GM21717 (cell line): Measurements from ENCODE around the gene RBM15B.
"Not testable (repeated sequence)": the region's sequence is repeated elsewhere in the genome, so short reads cannot be mapped to it uniquely, and the experiment has no call there.

ENCODE experiments used
- ATAC-seq: cut with Tn5 transposase; IDR thresholded peaks from one replicate; pipeline ENCODE4 v1.9.1; 2021; ENCODE audit warnings: mild to moderate bottlenecking, moderate library complexity; ENCODE audit not compliant: unreplicated experiment

The RBM15B gene, protein sequence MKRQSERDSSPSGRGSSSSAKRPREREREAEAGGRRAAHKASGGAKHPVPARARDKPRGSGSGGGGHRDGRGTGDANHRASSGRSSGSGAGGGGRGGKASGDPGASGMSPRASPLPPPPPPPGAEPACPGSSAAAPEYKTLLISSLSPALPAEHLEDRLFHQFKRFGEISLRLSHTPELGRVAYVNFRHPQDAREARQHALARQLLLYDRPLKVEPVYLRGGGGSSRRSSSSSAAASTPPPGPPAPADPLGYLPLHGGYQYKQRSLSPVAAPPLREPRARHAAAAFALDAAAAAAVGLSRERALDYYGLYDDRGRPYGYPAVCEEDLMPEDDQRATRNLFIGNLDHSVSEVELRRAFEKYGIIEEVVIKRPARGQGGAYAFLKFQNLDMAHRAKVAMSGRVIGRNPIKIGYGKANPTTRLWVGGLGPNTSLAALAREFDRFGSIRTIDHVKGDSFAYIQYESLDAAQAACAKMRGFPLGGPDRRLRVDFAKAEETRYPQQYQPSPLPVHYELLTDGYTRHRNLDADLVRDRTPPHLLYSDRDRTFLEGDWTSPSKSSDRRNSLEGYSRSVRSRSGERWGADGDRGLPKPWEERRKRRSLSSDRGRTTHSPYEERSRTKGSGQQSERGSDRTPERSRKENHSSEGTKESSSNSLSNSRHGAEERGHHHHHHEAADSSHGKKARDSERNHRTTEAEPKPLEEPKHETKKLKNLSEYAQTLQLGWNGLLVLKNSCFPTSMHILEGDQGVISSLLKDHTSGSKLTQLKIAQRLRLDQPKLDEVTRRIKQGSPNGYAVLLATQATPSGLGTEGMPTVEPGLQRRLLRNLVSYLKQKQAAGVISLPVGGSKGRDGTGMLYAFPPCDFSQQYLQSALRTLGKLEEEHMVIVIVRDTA

DNA sequence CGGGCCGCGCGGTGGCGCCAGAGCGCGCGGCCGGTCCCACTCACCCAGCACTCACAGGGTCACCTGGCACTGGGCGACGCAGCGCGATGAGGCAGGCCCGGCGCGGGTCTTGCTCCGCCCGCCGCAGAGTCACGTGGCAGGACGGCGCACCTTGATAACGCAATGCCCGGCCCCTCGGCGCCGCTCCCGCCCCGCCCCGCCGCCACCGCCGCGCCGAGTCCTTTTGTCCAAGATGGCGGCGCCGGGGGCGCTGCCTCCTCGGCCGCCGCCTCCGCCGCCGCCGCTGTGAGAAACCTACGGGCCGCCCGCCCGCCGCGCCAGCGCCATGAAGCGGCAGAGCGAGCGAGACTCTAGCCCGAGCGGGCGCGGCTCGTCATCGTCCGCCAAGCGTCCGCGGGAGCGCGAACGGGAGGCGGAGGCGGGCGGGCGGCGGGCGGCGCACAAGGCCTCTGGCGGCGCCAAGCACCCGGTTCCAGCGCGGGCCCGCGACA, at the start of gene RBM15B:
Gene RBM15B (plus strand): TSS at position 211 of the 491 bp plus-strand sequence. CDS start 115 bp downstream, at position 326.
- ATAC-seq: peak; percentile 86

DNA sequence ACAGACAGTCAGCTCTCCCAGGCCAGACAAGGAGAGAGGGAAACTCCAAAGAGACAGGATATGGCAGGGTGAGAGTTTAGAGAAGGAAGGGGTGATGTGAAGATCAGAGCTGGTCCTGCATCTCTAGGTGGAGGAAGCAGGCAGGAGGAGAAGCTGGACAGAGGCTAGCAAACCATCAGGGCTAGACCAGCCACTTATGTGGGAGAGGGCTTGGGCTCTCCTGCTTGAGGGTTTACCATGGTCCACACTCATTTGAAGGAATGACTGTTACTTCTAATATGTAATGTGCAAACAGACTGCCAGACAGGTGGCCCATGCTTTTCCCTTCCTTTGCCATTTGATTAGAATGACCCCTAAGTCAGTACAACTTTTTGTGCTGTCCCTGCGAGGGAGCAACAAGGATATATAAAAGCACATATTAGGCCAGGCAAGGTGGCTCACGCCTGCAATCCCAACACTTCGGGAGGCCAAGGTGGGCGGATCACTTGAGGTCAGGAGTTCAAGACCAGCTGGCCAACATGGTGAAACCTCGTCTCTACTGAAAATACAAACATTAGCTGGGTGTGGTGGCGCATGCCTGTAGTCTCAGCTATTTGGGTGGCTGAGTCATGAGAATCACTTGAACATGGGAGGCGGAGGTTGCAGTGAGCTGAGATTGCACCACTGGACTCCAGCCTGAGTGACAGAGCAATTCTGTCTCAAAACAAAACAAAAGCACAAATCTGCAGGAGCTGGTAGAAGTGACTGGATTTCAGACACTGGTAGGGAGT, 47.0 kb upstream of the RBM15B start:
- no peak for ATAC-seq

GRCh38 chr3:51350751-51351150, 40.3 kb upstream of the RBM15B start:
- no peak for ATAC-seq

DNA sequence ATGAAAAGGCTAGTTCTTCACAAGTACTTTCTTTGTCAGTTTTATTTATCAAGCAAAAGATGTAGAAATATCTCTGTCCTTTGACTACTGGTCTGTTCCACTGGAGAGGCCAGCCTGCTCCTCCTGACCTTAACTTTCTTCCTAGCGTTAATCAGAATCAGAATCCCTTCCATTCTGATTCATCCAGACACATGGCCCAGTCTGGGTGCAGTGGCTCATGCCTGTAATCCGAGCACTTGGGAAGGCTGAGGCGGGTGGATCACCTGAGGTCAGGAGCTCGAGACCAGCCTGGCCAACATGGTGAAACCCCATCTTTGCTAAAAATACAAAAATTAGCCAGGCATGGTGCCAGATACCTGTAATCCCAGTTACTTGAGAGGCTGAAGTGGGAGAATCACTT, 38.0 kb upstream of the RBM15B start:
- ATAC-seq: no peak

DNA sequence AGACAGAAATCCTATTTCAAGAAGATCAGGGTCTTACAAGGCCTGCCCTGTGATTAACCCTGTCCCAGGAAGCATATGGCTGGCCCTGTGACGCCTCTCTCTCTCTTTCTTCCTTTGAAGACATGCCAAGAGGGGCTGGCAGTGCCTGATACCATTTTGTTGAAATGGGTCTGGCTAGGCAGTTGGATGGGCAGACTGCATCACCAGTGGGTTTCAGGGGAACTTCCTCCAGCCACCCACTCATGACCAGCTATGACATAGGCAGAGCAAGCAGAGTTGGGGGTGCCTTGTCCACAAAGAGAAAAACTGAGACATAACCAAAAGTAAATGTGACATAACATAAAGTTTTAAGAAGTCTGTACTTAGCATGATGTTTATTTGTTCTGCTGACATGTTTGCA, 37.4 kb upstream of the RBM15B start:
- ATAC-seq: no peak

DNA sequence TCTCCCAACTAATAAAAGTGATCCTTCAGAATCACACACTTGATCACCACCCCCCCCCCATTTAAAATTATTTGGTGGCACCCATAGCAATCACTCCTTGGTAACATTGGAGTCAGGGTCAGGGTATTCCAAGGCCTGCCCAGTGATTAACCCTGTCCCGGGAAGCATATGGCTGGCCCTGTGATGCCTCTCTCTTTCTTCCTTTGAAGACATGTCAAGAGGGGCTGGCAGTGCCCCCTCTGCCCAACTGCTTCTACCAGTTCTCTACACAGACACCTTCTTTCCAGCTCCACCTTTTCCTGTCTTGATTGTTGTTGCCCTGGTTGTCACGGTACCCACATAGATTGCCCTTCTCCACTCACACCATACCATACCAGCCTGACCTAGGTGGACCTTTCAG, 36.9 kb upstream of the RBM15B start:
- ATAC-seq: no peak

GRCh38 chr3:51354731-51355615, 36.1 kb upstream of the RBM15B start:
- no peak for ATAC-seq

DNA sequence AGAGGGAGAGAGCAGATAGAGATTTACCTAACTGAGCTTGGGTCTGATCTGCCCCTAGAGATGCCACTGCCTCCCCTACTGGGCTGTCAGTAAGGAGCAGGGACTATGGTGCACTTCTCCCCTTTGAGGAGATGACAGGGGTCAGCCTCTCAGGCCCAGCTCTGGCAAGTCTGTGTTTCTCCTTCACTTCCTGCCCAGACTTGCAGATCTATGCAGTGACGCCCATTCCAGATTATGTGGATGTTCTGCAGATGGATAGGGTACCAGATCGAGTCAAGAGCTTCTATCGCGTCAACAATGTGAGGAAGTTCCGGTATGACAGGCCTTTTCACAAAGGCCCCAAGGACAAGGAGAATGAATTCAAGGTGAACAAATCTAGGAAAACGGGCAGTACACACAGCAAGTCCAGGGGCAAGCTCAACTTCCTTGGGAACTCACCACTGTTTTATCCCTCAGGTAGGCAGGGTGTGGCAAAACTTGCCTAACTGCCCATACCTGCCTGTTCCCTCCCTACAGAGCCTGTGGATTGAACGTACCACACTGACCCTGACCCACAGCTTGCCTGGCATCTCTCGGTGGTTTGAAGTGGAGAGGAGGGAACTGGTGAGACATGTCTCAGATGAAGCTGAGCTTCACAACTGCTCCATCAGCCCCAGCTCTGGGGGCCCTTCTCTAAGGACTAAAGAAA, 35.0 kb upstream of the RBM15B start:
- no peak for ATAC-seq

DNA sequence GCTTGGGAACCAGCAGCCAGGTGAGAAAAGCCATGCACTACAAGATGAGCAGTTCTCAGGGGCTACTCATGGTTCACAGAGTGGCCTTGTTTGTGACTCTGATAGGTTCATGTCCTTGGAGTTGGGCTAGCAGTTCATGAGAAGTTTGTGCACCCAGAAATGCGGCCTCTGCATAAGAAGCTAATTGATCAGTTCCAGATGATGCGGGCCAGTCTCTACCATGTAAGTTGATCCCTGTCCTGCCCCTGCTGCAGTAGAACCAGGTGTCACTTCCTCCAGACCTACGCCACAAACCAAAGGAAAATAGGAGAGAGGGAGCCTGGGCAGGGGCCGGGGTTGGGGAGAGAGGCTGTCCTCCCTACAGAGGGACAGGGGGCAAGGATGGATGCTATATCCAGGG, 33.2 kb upstream of the RBM15B start:
- ATAC-seq: no peak

- ATAC-seq: no peak
Measured at GRCh38 chr3:51358981-51359380, 32.1 kb upstream of the RBM15B start.

DNA sequence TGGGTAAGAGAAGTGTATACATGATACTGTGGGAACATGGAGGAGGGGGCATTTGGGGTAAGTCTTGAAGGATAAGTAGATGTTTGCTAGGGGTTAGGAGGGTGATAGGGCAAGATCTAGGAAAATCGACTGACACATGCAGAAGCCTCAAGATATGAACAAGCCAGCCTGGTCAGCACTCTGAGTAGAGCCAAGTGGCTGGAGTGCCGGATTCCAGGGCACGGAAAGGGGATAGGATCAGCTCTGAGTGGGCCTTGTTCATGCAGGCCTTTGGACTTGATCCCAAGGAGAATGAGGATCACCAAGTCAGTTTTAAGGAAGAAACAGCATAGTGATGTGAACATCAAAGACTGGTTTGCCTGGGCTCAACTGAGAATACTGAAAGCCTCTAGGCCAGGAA, 30.3 kb upstream of the RBM15B start:
- ATAC-seq: no peak

DNA sequence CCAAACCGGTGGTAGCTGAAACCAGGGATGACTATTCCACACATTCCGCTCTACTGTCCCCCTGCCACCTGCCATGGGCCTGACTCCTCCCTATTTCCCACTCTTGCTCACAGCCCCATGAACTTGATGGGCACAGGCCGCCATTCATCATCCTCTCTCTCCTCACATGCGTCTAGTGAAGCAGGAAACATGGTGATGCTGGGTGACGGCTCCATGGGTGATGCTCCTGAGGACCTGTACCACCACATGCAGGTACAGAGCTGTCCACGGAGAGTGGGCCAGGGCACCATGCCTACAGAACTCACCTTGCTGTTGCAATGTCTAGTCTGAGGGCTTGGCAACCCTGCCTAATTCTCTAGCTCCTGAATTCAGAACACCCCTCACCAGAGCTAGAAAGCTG, 29.3 kb upstream of the RBM15B start:
- ATAC-seq: no peak

- ATAC-seq: no peak
Measured at GRCh38 chr3:51362476-51362875, 28.6 kb upstream of the RBM15B start.

DNA sequence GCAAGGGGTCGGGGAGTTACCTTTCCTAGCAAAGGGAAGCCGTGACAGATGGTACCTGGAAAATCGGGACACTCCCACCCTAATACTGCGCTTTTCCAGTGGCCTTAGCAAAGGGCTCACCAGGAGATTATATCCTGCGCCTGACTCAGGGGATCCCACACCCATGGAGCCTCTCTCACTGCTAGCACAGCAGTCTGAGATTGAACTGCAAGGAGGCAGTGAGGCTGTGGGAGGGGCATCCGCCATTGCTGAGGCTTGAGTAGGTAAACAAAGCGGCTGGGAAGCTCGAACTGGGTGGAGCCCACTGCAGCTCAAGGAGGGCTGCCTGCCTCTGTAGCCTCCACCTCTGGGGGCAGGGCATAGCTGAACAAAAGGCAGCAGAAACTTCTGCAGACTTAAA, 22.8 kb upstream of the RBM15B start:
- not testable (repeated sequence) for ATAC-seq

- no peak for ATAC-seq
Measured at GRCh38 chr3:51371943-51372557, 19.0 kb upstream of the RBM15B start.

DNA sequence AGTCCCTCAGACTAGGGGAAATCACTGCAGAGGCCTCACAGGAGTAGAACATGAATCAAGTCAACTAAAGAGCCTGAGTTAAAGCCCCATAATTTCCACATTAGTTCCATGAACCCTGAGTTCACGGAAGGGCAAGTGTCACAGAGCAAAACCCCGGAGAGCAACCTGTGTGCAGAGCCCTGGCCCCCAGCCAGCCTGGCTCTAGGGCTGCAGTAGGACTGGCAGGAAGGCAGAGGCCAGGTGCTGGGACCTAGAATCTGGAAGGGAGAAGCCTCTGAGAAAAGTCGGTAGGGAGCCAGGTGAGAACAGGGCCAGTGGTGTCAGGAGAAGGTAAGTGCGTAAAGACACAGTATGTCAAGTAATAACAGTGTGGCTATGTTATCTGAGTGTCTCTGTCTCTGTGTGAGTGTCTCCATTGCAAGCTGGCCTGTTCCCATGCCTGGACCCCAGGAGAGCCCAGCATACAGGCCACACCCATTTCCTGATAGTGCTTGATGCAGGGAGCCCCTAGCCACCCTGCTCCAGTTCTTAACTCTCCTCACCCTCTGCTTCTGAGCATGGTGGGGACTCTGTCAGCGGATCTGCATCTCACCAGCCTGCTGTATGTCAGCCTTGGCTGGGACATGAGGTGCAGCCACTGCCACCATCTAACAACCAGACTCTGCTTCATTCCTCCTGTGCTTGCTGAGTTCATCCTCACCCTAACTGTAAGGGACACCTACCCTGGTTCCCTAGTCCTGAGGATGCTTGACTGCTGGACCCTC, 17.2 kb upstream of the RBM15B start:
- ATAC-seq: no peak

DNA sequence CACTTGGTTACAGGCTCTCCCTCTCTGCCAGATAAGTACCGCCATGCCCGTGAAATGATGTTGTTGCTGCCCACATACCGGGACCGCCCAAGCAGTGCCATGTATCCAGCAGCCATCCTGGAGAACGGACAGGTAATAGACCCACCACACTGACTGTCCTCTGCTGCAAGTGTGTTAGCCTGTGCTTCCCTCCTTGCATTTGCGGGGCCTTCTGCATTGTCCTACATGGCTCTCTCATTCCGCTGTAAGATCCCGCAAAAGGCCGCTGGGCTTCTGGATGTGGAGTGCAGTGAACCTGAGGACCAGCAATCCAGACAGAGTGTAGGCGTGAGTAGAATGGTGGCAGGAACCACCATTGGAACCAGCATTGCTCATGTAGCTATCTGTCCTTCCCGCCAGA, 16.6 kb upstream of the RBM15B start:
- no peak for ATAC-seq

GRCh38 chr3:51375136-51375535, 15.9 kb upstream of the RBM15B start:
- no peak for ATAC-seq
